Pancreas (tissue), 10 donors: ENCODE data around the gene SLC12A3. TPM values are rescaled to one million over a fixed set of nuclear protein-coding genes. Genes with fewer than 3 reads are reported as not detected.

Source experiments
- ATAC-seq, 4 donors: fragments of 200-7000 bp; cut with Tn5 transposase; one replicate each; pipeline versions ENCODE4 v1.8.0 to v1.9.1; 2020; ENCODE audit warnings: mild to moderate bottlenecking in 4 of 4, moderate library complexity in 4 of 4
- DNase-seq, 6 donors: peaks; one replicate each; pipeline ENCODE4 v3.0.0-alpha.2; 2020
- FAIRE-seq: peaks from 2 replicates; lab custom pipeline; 2012; peaks lifted over from hg19 to GRCh38; lab: Jason Lieb, UNC
- H3K27ac ChIP-seq, 4 donors: fragments of 200-600 bp; sonication (generic); 1 replicate in 3 of 4; 2 replicates in 1 of 4; pipeline versions ENCODE4 v1.5.0 to v1.8.0; 2020
- H3K27me3 ChIP-seq, 4 donors: fragments of 200-600 bp; one replicate each; pipeline ENCODE4 v1.8.0; 2021
- H3K36me3 ChIP-seq, 3 donors: fragments of 200-600 bp; sonication (generic) in 1 of 3; one replicate each; pipeline versions ENCODE4 v1.5.0 to v1.8.0; 2020 to 2021
- H3K4me1 ChIP-seq, 3 donors: fragments of 200-600 bp; one replicate each; pipeline ENCODE4 v1.8.0; 2021
- H3K4me3 ChIP-seq, 4 donors: fragments of 200-600 bp; sonication (generic) in 2 of 4; one replicate each; pipeline versions ENCODE4 v1.5.0 to v1.8.0; 2020 to 2021
- H3K9me3 ChIP-seq, 4 donors: fragments of 200-600 bp; one replicate each; pipeline ENCODE4 v1.8.0; 2021
- WGBS, 2 donors: extraction: QIAGEN DNeasy Blood & Tissue Kit; methylation state at CpG; one replicate each; pipeline ENCODE4 v1.1.7; 2013; 5-methylcytosine and 5-hydroxymethylcytosine counted together
- intact Hi-C, 3 donors: fragments of 100-400 bp; cut with DNase I; formaldehyde crosslinking; loops; one replicate each; pipeline versions ENCODE4 v1.11.1 to v1.14.2; 2022
- polyA plus RNA-seq, 2 donors: library from polyadenylated mRNA; stranded (reverse); fragments of 200-250 nt; gene quantifications; one replicate each; pipeline ENCODE4 v1.2.3, GENCODE V29; 2013
- total RNA-seq, 6 donors: library from RNA; stranded (reverse); fragmentation: NEBNext Ultra II Directional in 4 of 6; extraction: Animal tissue kit (Norgen Biotek cat#: 25700) in 4 of 6; gene quantifications; one replicate each; pipeline versions ENCODE4 v1.2.1 to v1.2.4, GENCODE V29; 2021 to 2023
- TF ChIP-seq, protein P1 (sequence below), 4 donors: fragments of 200-600 bp; sonication (generic) in 3 of 4; IDR thresholded peaks; one replicate each; pipeline versions ENCODE4 v1.5.0 to v1.8.0; 2021; ENCODE audit warnings: antibody characterized with exemption in 4 of 4
- donor health status: healthy with polysubstance abuse.
- donor health status: DM: no; HTN: no; CAD: no; lungs with moderate emphysema.
- donor health status: DM: no; HTN: no; CAD: no.
- donor health status: control.
- donor health status: control.
- donor health status: Bipolar disorder and iron deficiency.
- donor health status: DM: yes; HTN: yes; CAD: no.
- donor health status: DM: no; HTN: no; CAD: no.
- donor health status: DM: no; HTN: no; CAD: no.
- donor health status: DM: yes; HTN: yes; CAD: no.

Gene SLC12A3, protein sequence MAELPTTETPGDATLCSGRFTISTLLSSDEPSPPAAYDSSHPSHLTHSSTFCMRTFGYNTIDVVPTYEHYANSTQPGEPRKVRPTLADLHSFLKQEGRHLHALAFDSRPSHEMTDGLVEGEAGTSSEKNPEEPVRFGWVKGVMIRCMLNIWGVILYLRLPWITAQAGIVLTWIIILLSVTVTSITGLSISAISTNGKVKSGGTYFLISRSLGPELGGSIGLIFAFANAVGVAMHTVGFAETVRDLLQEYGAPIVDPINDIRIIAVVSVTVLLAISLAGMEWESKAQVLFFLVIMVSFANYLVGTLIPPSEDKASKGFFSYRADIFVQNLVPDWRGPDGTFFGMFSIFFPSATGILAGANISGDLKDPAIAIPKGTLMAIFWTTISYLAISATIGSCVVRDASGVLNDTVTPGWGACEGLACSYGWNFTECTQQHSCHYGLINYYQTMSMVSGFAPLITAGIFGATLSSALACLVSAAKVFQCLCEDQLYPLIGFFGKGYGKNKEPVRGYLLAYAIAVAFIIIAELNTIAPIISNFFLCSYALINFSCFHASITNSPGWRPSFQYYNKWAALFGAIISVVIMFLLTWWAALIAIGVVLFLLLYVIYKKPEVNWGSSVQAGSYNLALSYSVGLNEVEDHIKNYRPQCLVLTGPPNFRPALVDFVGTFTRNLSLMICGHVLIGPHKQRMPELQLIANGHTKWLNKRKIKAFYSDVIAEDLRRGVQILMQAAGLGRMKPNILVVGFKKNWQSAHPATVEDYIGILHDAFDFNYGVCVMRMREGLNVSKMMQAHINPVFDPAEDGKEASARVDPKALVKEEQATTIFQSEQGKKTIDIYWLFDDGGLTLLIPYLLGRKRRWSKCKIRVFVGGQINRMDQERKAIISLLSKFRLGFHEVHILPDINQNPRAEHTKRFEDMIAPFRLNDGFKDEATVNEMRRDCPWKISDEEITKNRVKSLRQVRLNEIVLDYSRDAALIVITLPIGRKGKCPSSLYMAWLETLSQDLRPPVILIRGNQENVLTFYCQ
- under 1 TPM in 5 of 6 donors, not detected in 1; 0.05 to 0.12 (median 0.08) TPM for total RNA-seq
- polyA plus RNA-seq = under 1 TPM; 0.04 to 0.05 TPM

DNA sequence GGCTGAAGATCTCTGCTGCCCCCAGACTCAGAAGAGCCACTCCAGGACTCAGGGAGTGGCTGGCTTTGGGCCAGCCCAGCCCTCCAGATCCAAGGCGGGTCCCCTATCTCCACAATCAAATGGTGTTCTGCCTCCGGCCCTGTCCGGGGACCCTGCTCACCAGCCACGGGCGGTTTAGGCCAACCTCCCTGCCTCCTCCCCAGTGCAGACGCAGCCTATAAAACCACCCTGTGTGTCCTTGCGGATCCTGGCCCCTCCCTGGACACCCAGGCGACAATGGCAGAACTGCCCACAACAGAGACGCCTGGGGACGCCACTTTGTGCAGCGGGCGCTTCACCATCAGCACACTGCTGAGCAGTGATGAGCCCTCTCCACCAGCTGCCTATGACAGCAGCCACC is at the start of gene SLC12A3:
TSS of gene SLC12A3 (plus strand) at position 248 of the 400 bp plus-strand sequence. CDS start at position 277, 29 bp downstream.
- ATAC-seq (no peak), FAIRE-seq (no peak), DNase-seq (no peak)
- no peaks in the 10 kb centered on the region for H3K36me3 ChIP-seq
- H3K9me3 ChIP-seq = no peaks in the 10 kb centered on the region
- H3K27me3 ChIP-seq = no peaks in the 10 kb centered on the region
- TF ChIP-seq, protein P1, sequence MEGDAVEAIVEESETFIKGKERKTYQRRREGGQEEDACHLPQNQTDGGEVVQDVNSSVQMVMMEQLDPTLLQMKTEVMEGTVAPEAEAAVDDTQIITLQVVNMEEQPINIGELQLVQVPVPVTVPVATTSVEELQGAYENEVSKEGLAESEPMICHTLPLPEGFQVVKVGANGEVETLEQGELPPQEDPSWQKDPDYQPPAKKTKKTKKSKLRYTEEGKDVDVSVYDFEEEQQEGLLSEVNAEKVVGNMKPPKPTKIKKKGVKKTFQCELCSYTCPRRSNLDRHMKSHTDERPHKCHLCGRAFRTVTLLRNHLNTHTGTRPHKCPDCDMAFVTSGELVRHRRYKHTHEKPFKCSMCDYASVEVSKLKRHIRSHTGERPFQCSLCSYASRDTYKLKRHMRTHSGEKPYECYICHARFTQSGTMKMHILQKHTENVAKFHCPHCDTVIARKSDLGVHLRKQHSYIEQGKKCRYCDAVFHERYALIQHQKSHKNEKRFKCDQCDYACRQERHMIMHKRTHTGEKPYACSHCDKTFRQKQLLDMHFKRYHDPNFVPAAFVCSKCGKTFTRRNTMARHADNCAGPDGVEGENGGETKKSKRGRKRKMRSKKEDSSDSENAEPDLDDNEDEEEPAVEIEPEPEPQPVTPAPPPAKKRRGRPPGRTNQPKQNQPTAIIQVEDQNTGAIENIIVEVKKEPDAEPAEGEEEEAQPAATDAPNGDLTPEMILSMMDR (IDR thresholded peaks at IDR 0.05) = no peak
- intact Hi-C loops = loop anchor here in 2 of 3 donors (5.0 kb wide), 1 partner anchor 87 kb away; no protein-coding TSS in a partner anchor
- H3K4me3 ChIP-seq = no peak within 1 kb of the TSS
- WGBS, 2 donors = 82 to 85% methylated on average over 12 of the region's 12 CpGs
- no peak within 1 kb of the TSS for H3K27ac ChIP-seq
- peaks cover 0 to 12% (median 0%) of the 10 kb centered on the region in 3 donors for H3K4me1 ChIP-seq

DNA sequence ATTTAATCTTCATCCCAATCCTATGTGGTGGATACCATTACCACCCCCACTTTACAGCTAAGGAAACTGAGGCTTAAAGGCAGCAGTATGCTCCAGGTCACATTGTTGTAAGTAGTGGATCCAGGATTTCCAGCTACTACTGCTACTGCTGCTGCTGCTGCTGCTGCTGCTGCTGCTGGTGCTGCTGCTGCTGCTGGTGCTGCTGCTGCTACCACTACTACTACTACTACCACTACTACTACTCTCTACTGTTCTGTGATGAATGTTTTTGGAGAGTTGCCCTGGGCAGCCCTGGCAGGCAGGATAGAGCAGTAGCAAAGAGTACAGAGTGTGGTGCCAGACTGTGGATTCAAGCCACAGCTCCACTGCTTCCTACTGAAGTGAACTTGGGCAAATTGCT is 49.3 kb upstream of the SLC12A3 start:
- FAIRE-seq (no peak), ATAC-seq (peak in 3 of 4 donors; percentile 27 to 57 (median 44)), DNase-seq (no peak)
- Histone ChIP-seq H3K4me1 (peaks cover 0 to 8% (median 0%) of the 10 kb centered on the region in 3 donors), H3K9me3 (no peaks in the 10 kb centered on the region), H3K4me3 (no peak overlapping the region), H3K27me3 (no peaks in the 10 kb centered on the region), H3K36me3 (peaks cover 0 to 3% (median 0%) of the 10 kb centered on the region in 3 donors), H3K27ac (peak overlapping the region in 1 of 4 donors; percentile 24)
- TF ChIP-seq, protein P1 (IDR thresholded peaks at IDR 0.05) = no peak
- intact Hi-C loops = no loop called here

GRCh38 chr16:56817056-56817455 is 48.0 kb upstream of the SLC12A3 start:
- TF ChIP-seq, protein P1 (IDR thresholded peaks at IDR 0.05) = no peak
- DNase-seq (no peak), FAIRE-seq (no peak), ATAC-seq (no peak)
- Histone ChIP-seq H3K36me3 (peaks cover 0 to 3% (median 0%) of the 10 kb centered on the region in 3 donors), H3K27ac (no peak overlapping the region), H3K9me3 (no peaks in the 10 kb centered on the region), H3K4me1 (peaks cover 0 to 8% (median 0%) of the 10 kb centered on the region in 3 donors), H3K4me3 (no peak overlapping the region), H3K27me3 (no peaks in the 10 kb centered on the region)
- intact Hi-C loops = no loop called here

DNA sequence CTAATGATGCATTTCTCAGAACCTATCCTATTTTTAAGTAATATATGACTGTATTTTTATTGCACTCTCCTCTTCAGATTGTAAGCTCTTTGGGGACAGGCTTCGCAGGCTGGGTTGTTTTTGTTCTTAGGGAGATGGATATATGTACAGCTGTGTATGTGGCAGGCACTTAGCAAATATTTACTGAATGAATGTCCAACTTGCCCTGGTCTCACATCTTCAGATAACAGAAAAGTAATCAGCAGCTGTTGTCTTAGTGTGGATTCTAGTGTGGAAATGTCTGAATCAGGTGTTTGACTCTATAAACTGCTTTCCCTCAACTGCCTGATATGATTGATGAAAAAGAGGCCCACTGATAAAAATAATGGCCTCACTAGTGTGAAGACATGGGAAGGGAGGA is 47.1 kb upstream of the SLC12A3 start:
- TF ChIP-seq, protein P1 (IDR thresholded peaks at IDR 0.05) = no peak
- whole genome bisulfite sequencing, 2 donors = 90 to 95% methylated on average over 1 of the region's 1 CpG
- intact Hi-C loops = no loop called here
- H3K4me1 ChIP-seq = peaks cover 0 to 8% (median 0%) of the 10 kb centered on the region in 3 donors
- peaks cover 0 to 3% (median 0%) of the 10 kb centered on the region in 3 donors for H3K36me3 ChIP-seq
- H3K4me3 ChIP-seq = no peak overlapping the region
- no peak overlapping the region for H3K27ac ChIP-seq
- H3K9me3 ChIP-seq = no peaks in the 10 kb centered on the region
- no peaks in the 10 kb centered on the region for H3K27me3 ChIP-seq
- DNase-seq (no peak), ATAC-seq (no peak), FAIRE-seq (no peak)
